CD4-positive, alpha-beta memory T cell (primary cell): Measurements from ENCODE around the gene FOXN4. TPM values are rescaled to one million over a fixed set of nuclear protein-coding genes. Genes with fewer than 3 reads are reported as not detected.
A peak's percentile ranks its signal among the peaks of the same experiment; 100 is the strongest.

Source experiments
- CTCF ChIA-PET: fragments of 350-600 bp; sonication (Branson Sonifier 250); formaldehyde crosslinking; loops from one replicate; lab custom pipeline; 2021; ENCODE audit warnings: inconsistent platforms; ENCODE audit not compliant: partially characterized antibody; lab: Charles Lee
- POLR2A ChIA-PET: fragments of 350-600 bp; sonication (Branson Sonifier 250); formaldehyde crosslinking; loops from one replicate; lab custom pipeline; 2021; ENCODE audit not compliant: partially characterized antibody; lab: Charles Lee
- DNase-seq, 5 donors: peaks; one replicate each; pipeline versions ENCODE4 v3.0.0 to v3.0.0-alpha.2; 2020 to 2022; ENCODE audit warnings: mixed read lengths in 1 of 5
- H3K27ac ChIP-seq: one replicate; pipeline ENCODE4 v1.7.0; 2013; ENCODE audit warnings: low read depth, low read length
- H3K27me3 ChIP-seq: 2 replicates; pipeline ENCODE4 v1.7.0; 2013; ENCODE audit warnings: mild to moderate bottlenecking, low read length, moderate library complexity; ENCODE audit not compliant: insufficient read depth
- H3K36me3 ChIP-seq: 2 replicates; pipeline ENCODE4 v1.7.0; 2013; ENCODE audit warnings: mild to moderate bottlenecking, low read length, moderate library complexity; ENCODE audit not compliant: insufficient read depth
- H3K4me1 ChIP-seq: 2 replicates; pipeline ENCODE4 v1.7.0; 2013; ENCODE audit warnings: mild to moderate bottlenecking, low read length, moderate library complexity; ENCODE audit not compliant: insufficient read depth
- H3K4me3 ChIP-seq, 2 donors: one replicate each; pipeline ENCODE4 v1.7.0; 2013; ENCODE audit warnings: low read length in 2 of 2, mild to moderate bottlenecking in 1 of 2
- H3K9me3 ChIP-seq, 2 donors: one replicate each; pipeline ENCODE4 v1.7.0; 2013; ENCODE audit warnings: low read length in 2 of 2, control low read depth in 1 of 2; ENCODE audit not compliant: control insufficient read depth in 1 of 2
- H3K27ac Mint-ChIP-seq, 7 donors: one replicate each; pipeline ENCODE4 v1.8.0; 2020 to 2021; ENCODE audit warnings: mixed read lengths in 7 of 7, mild to moderate bottlenecking in 6 of 7, inconsistent platforms in 3 of 7, moderate library complexity in 3 of 7
- H3K27me3 Mint-ChIP-seq, 2 donors: one replicate each; pipeline ENCODE4 v1.8.0; 2020 to 2021; ENCODE audit warnings: mixed read lengths in 2 of 2
- H3K36me3 Mint-ChIP-seq, 2 donors: one replicate each; pipeline ENCODE4 v1.8.0; 2020 to 2021; ENCODE audit warnings: mixed read lengths in 2 of 2, inconsistent platforms in 1 of 2, mild to moderate bottlenecking in 1 of 2
- H3K4me1 Mint-ChIP-seq, 4 donors: one replicate each; pipeline ENCODE4 v1.8.0; 2020 to 2021; ENCODE audit warnings: mixed read lengths in 4 of 4, mild to moderate bottlenecking in 1 of 4
- H3K4me3 Mint-ChIP-seq, 8 donors: one replicate each; pipeline ENCODE4 v1.8.0; 2020 to 2021; ENCODE audit warnings: mixed read lengths in 8 of 8, mild to moderate bottlenecking in 7 of 8, moderate library complexity in 6 of 8, inconsistent platforms in 3 of 8
- H3K9me3 Mint-ChIP-seq, 8 donors: one replicate each; pipeline ENCODE4 v1.8.0; 2020 to 2021; ENCODE audit warnings: mixed read lengths in 8 of 8, mild to moderate bottlenecking in 5 of 8, inconsistent platforms in 3 of 8, moderate library complexity in 1 of 8
- intact Hi-C: fragments of 100-400 bp; cut with micrococcal nuclease; formaldehyde crosslinking; loops from one replicate; pipeline ENCODE4 v1.15.1; 2023
- polyA plus RNA-seq, 2 donors: library from polyadenylated mRNA; unstranded; fragments of 300-500 nt; fragmentation: Illumina TruSeq; gene quantifications; one replicate each; pipeline ENCODE4 v1.2.3, GENCODE V29; 2021
- total RNA-seq, 2 experiments: library from RNA; stranded (reverse); gene quantifications; one replicate each; pipeline ENCODE4 v1.2.3, GENCODE V29; 2021

The FOXN4 gene
- total and polyA plus RNA-seq, 4 experiments from 2014 or later: not detected

GRCh38 chr12:109259545-109259895 lies 49.6 kb downstream of the FOXN4 start:
- CTCF ChIA-PET: no interaction called here
- Histone ChIP-seq H3K4me1 (no peaks in the 10 kb centered on the region), H3K9me3 (no peaks in the 10 kb centered on the region), H3K36me3 (no peaks in the 10 kb centered on the region), H3K4me3 (no peak overlapping the region), H3K27ac (no peak overlapping the region), H3K27me3 (no peaks in the 10 kb centered on the region)
- H3K4me3 Mint-ChIP-seq: no peak overlapping the region
- peaks cover 37 to 50% of the 10 kb centered on the region in 2 donors for H3K36me3 Mint-ChIP-seq
- no peak for DNase-seq
- no peak overlapping the region for H3K27ac Mint-ChIP-seq
- intact Hi-C loops: no loop called here
- POLR2A ChIA-PET: no interaction called here
- no peaks in the 10 kb centered on the region for H3K4me1 Mint-ChIP-seq
- H3K27me3 Mint-ChIP-seq: no peaks in the 10 kb centered on the region
- H3K9me3 Mint-ChIP-seq: peaks cover 0 to 13% (median 4%) of the 10 kb centered on the region in 8 donors

GRCh38 chr12:109258607-109259544 lies 50.2 kb downstream of the FOXN4 start:
- Histone ChIP-seq H3K36me3 (no peaks in the 10 kb centered on the region), H3K27me3 (no peaks in the 10 kb centered on the region), H3K4me3 (no peak overlapping the region), H3K4me1 (no peaks in the 10 kb centered on the region), H3K27ac (no peak overlapping the region), H3K9me3 (no peaks in the 10 kb centered on the region)
- POLR2A ChIA-PET: no interaction called here
- Mint-ChIP-seq H3K9me3 (peaks cover 4 to 14% (median 5%) of the 10 kb centered on the region in 8 donors), H3K36me3 (peaks cover 40 to 50% of the 10 kb centered on the region in 2 donors), H3K4me3 (no peak overlapping the region), H3K27ac (no peak overlapping the region), H3K4me1 (no peaks in the 10 kb centered on the region), H3K27me3 (no peaks in the 10 kb centered on the region)
- DNase-seq: no peak
- CTCF ChIA-PET: no interaction called here
- intact Hi-C loops: no loop called here

GRCh38 chr12:109258201-109258600 lies 50.9 kb downstream of the FOXN4 start:
- CTCF ChIA-PET: no interaction called here
- Histone ChIP-seq H3K27me3 (no peaks in the 10 kb centered on the region), H3K27ac (no peak overlapping the region), H3K4me3 (no peak overlapping the region), H3K36me3 (no peaks in the 10 kb centered on the region), H3K4me1 (no peaks in the 10 kb centered on the region), H3K9me3 (no peaks in the 10 kb centered on the region)
- POLR2A ChIA-PET: no interaction called here
- Mint-ChIP-seq H3K4me1 (no peaks in the 10 kb centered on the region), H3K9me3 (peaks cover 3 to 15% (median 10%) of the 10 kb centered on the region in 8 donors), H3K27ac (no peak overlapping the region), H3K27me3 (no peaks in the 10 kb centered on the region), H3K4me3 (no peak overlapping the region), H3K36me3 (peaks cover 41 to 51% of the 10 kb centered on the region in 2 donors)
- intact Hi-C loops: no loop called here
- no peak for DNase-seq

GRCh38 chr12:109256011-109256410 lies 53.1 kb downstream of the FOXN4 start:
- no peaks in the 10 kb centered on the region for H3K9me3 ChIP-seq
- no peaks in the 10 kb centered on the region for H3K27me3 Mint-ChIP-seq
- H3K36me3 Mint-ChIP-seq: peaks cover 50 to 60% of the 10 kb centered on the region in 2 donors
- H3K4me3 ChIP-seq: no peak overlapping the region
- intact Hi-C loops: no loop called here
- no peaks in the 10 kb centered on the region for H3K4me1 ChIP-seq
- POLR2A ChIA-PET: no interaction called here
- H3K9me3 Mint-ChIP-seq: peaks cover 5 to 17% (median 12%) of the 10 kb centered on the region in 8 donors
- no peak for DNase-seq
- no peaks in the 10 kb centered on the region for H3K27me3 ChIP-seq
- H3K27ac ChIP-seq: no peak overlapping the region
- no peak overlapping the region for H3K27ac Mint-ChIP-seq
- no peak overlapping the region for H3K4me3 Mint-ChIP-seq
- no peaks in the 10 kb centered on the region for H3K36me3 ChIP-seq
- CTCF ChIA-PET: no interaction called here
- no peaks in the 10 kb centered on the region for H3K4me1 Mint-ChIP-seq

GRCh38 chr12:109255377-109255776 lies 53.7 kb downstream of the FOXN4 start:
- H3K27me3 Mint-ChIP-seq: no peaks in the 10 kb centered on the region
- H3K4me3 ChIP-seq: no peak overlapping the region
- no peak overlapping the region for H3K4me3 Mint-ChIP-seq
- CTCF ChIA-PET: no interaction called here
- H3K27ac ChIP-seq: no peak overlapping the region
- intact Hi-C loops: no loop called here
- no peaks in the 10 kb centered on the region for H3K27me3 ChIP-seq
- no peaks in the 10 kb centered on the region for H3K4me1 Mint-ChIP-seq
- H3K4me1 ChIP-seq: no peaks in the 10 kb centered on the region
- no peaks in the 10 kb centered on the region for H3K36me3 ChIP-seq
- H3K9me3 Mint-ChIP-seq: peaks cover 5 to 19% (median 12%) of the 10 kb centered on the region in 8 donors
- H3K27ac Mint-ChIP-seq: peak overlapping the region in 1 of 7 donors; percentile 35
- H3K36me3 Mint-ChIP-seq: peaks cover 53 to 57% of the 10 kb centered on the region in 2 donors
- no peaks in the 10 kb centered on the region for H3K9me3 ChIP-seq
- DNase-seq: no peak
- POLR2A ChIA-PET: no interaction called here

- no peak overlapping the region for H3K27ac ChIP-seq
- CTCF ChIA-PET: no interaction called here
- H3K9me3 ChIP-seq: no peaks in the 10 kb centered on the region
- H3K4me3 ChIP-seq: no peak overlapping the region
- H3K4me1 Mint-ChIP-seq: no peaks in the 10 kb centered on the region
- H3K4me1 ChIP-seq: no peaks in the 10 kb centered on the region
- POLR2A ChIA-PET: no interaction called here
- no peaks in the 10 kb centered on the region for H3K27me3 ChIP-seq
- peak overlapping the region in 1 of 7 donors; percentile 29 for H3K27ac Mint-ChIP-seq
- H3K9me3 Mint-ChIP-seq: peaks cover 5 to 19% (median 13%) of the 10 kb centered on the region in 8 donors
- no peak for DNase-seq
- peaks cover 51 to 53% of the 10 kb centered on the region in 2 donors for H3K36me3 Mint-ChIP-seq
- no peak overlapping the region for H3K4me3 Mint-ChIP-seq
- H3K27me3 Mint-ChIP-seq: no peaks in the 10 kb centered on the region
- H3K36me3 ChIP-seq: no peaks in the 10 kb centered on the region
- intact Hi-C loops: no loop called here
Observed at GRCh38 chr12:109253913-109254544, 55.1 kb downstream of the FOXN4 start.

GRCh38 chr12:109252799-109253198 lies 56.3 kb downstream of the FOXN4 start:
- Mint-ChIP-seq H3K4me3 (no peak overlapping the region), H3K4me1 (no peaks in the 10 kb centered on the region), H3K9me3 (peaks cover 5 to 19% (median 13%) of the 10 kb centered on the region in 8 donors), H3K27me3 (no peaks in the 10 kb centered on the region), H3K36me3 (peaks cover 54 to 57% of the 10 kb centered on the region in 2 donors), H3K27ac (no peak overlapping the region)
- no peak overlapping the region for H3K27ac ChIP-seq
- no peaks in the 10 kb centered on the region for H3K4me1 ChIP-seq
- intact Hi-C loops: no loop called here
- no peak for DNase-seq
- H3K4me3 ChIP-seq: no peak overlapping the region
- ChIA-PET CTCF (no interaction called here), POLR2A (no interaction called here)
- no peaks in the 10 kb centered on the region for H3K9me3 ChIP-seq
- no peaks in the 10 kb centered on the region for H3K27me3 ChIP-seq
- no peaks in the 10 kb centered on the region for H3K36me3 ChIP-seq
